NK-92 treated with Interleukin-12 subunit alpha and Interleukin-12 subunit beta, amount 100 ng/mL, for 24 hours (cell line): ENCODE data around the gene IQCF6.
"Not testable (repeated sequence)": the region's sequence is repeated elsewhere in the genome, so short reads cannot be mapped to it uniquely, and the experiment has no call there.

Experiments used
- DNase-seq: peaks from one replicate; lab custom pipeline; 2025; lab: John Stamatoyannopoulos, UW

Gene IQCF6

GRCh38 chr3:51759203-51759602 lies 19.8 kb downstream of the IQCF6 start:
- DNase-seq = no peak

- DNase-seq = not testable (repeated sequence)
Observed at GRCh38 chr3:51753763-51754750, 25.0 kb downstream of the IQCF6 start.

- DNase-seq = no peak
Observed at GRCh38 chr3:51751287-51751686, 27.8 kb downstream of the IQCF6 start.

- DNase-seq = no peak
Observed at GRCh38 chr3:51750878-51751277, 28.2 kb downstream of the IQCF6 start.

- no peak for DNase-seq
Observed at GRCh38 chr3:51748327-51748726, 30.7 kb downstream of the IQCF6 start.

- DNase-seq = no peak
Observed at GRCh38 chr3:51747840-51748239, 31.2 kb downstream of the IQCF6 start.

DNA sequence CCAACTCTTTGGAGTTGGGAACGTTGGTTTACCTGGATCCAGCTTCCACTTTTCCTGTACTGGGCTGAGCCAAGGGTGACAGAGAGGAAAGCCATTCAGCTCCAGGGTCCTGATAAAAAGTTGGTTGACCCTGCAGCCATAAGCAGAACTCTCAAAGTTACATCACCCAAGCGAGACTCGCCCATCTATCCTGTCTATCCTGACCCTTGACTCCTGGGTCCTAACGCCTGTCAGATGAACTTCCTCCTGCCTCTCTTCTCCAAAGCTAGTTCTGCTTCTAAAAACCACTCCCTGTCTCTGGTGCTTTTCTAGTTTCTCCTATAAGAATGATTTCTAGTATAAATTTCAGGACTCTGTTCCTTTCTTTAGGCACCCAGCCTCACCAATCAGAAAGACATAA lies 36.1 kb downstream of the IQCF6 start:
- DNase-seq = not testable (repeated sequence)

DNA sequence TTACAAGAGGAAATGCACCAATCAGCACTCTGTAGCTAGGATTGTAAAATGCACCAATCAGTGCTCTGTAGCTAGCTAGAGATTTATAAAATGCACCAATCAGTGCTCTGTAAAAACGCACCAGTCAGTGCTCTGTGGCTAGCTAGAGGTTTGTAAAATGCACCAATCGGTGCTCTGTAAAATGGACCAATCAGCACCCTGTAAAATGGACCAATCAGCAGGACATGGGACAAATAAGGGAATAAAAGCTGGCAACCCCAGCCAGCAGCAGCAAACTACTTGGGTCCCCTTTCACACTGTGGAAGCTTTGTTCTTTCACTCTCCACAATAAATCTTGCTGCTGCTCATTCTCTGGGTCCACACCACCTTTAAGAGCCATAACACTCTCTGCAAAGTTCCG lies 36.7 kb downstream of the IQCF6 start:
- DNase-seq = not testable (repeated sequence)

- no peak for DNase-seq
Observed at GRCh38 chr3:51739110-51739509, 39.9 kb downstream of the IQCF6 start.

DNA sequence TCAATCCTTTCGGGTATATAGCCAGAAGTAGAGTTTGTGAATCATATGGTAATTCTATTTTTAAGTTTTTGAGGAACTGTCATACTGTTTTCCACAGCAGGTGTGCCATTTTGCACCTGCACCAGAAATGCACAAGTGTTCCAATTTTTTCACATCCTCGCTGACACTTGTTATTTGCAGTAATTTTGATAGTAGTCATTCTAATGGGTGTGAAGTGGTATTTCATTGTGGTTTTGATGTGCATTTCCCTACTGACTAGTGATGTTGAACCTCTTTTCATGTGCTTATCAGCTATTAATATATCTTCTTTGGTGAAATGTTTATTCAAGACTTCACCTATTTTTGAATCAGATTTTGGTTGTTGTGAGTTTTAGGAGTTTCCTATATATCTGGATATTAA lies 43.1 kb downstream of the IQCF6 start:
- no peak for DNase-seq

- DNase-seq = no peak
Observed at GRCh38 chr3:51735039-51735438, 44.0 kb downstream of the IQCF6 start.

GRCh38 chr3:51734572-51734907 lies 44.5 kb downstream of the IQCF6 start:
- DNase-seq = no peak

- no peak for DNase-seq
Observed at GRCh38 chr3:51733859-51734571, 45.0 kb downstream of the IQCF6 start.

GRCh38 chr3:51729042-51729633 lies 49.9 kb downstream of the IQCF6 start:
- no peak for DNase-seq
